ENCODE results near the gene ISOC2. TPM values are rescaled to one million over a fixed set of nuclear protein-coding genes. Genes with fewer than 3 reads are reported as not detected.

Gene ISOC2
- polyA plus RNA-seq, 3 donors, result 14.8 to 20.2 (median 14.9) TPM

GRCh38 chr19:55473225-55474012 lies 12.0 kb upstream of the ISOC2 start:
- intact Hi-C loops (cut with micrococcal nuclease), result no loop called here
- peaks cover 9% of the 10 kb centered on the region for H4K20me1 ChIP-seq (ENCODE audit: insufficient read depth, low read length)
- H3K4me3 Mint-ChIP-seq, result peak overlapping the region in 1 of 2 donors; percentile 24
- TF ChIP-seq CTCF (IDR thresholded peaks at IDR 0.05), result no peak
- no peaks in the 10 kb centered on the region for H3K36me3 ChIP-seq (replicated peaks in 1 of 2; ENCODE audit: control insufficient read depth in 1 of 2, insufficient read depth in 2 of 2, low read length in 2 of 2)
- no peak for DNase-seq
- H3K4me1 Mint-ChIP-seq, result peaks cover 23% of the 10 kb centered on the region
- H3K36me3 Mint-ChIP-seq, result no peaks in the 10 kb centered on the region
- H3K9me3 Mint-ChIP-seq, result peaks cover 0 to 3% (median 0%) of the 10 kb centered on the region in 7 donors
- 89% methylated on average over 9 of the region's 16 CpGs for WGBS (ENCODE audit: insufficient coverage)
- H3K4me3 ChIP-seq (replicated peaks in 1 of 3; ENCODE audit: low read depth in 2 of 3, low read length in 3 of 3), result no peak overlapping the region
- no peak overlapping the region for H3K27ac ChIP-seq (ENCODE audit: low read depth in 1 of 2, low read length in 2 of 2)
- H3K27me3 Mint-ChIP-seq (ENCODE audit: low read depth in 3 of 3), result peaks cover 0 to 6% (median 2%) of the 10 kb centered on the region in 3 donors
- peak overlapping the region in 2 of 7 donors; percentile 16 to 27 for H3K27ac Mint-ChIP-seq
- peaks cover 16 to 21% of the 10 kb centered on the region in 2 donors for H3K4me1 ChIP-seq (ENCODE audit: control insufficient read depth in 1 of 2, insufficient read depth in 2 of 2, low read length in 2 of 2)
- H3K9ac ChIP-seq (ENCODE audit: insufficient read depth, low read length, poor library complexity, severe bottlenecking), result no peak overlapping the region
- no peak overlapping the region for H3K4me2 ChIP-seq (replicated peaks; ENCODE audit: extremely low read depth, low read length, poor library complexity, severe bottlenecking)
- H2AFZ ChIP-seq (ENCODE audit: insufficient read depth, low read depth, low read length, poor library complexity, severe bottlenecking), result no peak overlapping the region
- H3K79me2 ChIP-seq (ENCODE audit: insufficient read depth, low read length), result peaks cover 15% of the 10 kb centered on the region
- no peaks in the 10 kb centered on the region for H3K9me3 ChIP-seq (replicated peaks in 1 of 2; ENCODE audit: control insufficient read depth in 1 of 2, insufficient read depth in 1 of 2, low read length in 2 of 2)
- no peaks in the 10 kb centered on the region for H3K27me3 ChIP-seq (ENCODE audit: control insufficient read depth in 2 of 2, insufficient read depth in 2 of 2, low read length in 2 of 2)

- Histone ChIP-seq H4K20me1 (ENCODE audit: insufficient read depth, low read length) (no peaks in the 10 kb centered on the region), H3K36me3 (replicated peaks in 1 of 2; ENCODE audit: control insufficient read depth in 1 of 2, insufficient read depth in 2 of 2, low read length in 2 of 2) (no peaks in the 10 kb centered on the region), H2AFZ (ENCODE audit: insufficient read depth, low read depth, low read length, poor library complexity, severe bottlenecking) (no peak overlapping the region), H3K9ac (ENCODE audit: insufficient read depth, low read length, poor library complexity, severe bottlenecking) (no peak overlapping the region), H3K9me3 (replicated peaks in 1 of 2; ENCODE audit: control insufficient read depth in 1 of 2, insufficient read depth in 1 of 2, low read length in 2 of 2) (no peaks in the 10 kb centered on the region), H3K4me3 (replicated peaks in 1 of 3; ENCODE audit: low read depth in 2 of 3, low read length in 3 of 3) (no peak overlapping the region), H3K4me1 (ENCODE audit: control insufficient read depth in 1 of 2, insufficient read depth in 2 of 2, low read length in 2 of 2) (peaks cover 10 to 13% of the 10 kb centered on the region in 2 donors), H3K27ac (ENCODE audit: low read depth in 1 of 2, low read length in 2 of 2) (no peak overlapping the region), H3K27me3 (ENCODE audit: control insufficient read depth in 2 of 2, insufficient read depth in 2 of 2, low read length in 2 of 2) (no peaks in the 10 kb centered on the region), H3K79me2 (ENCODE audit: insufficient read depth, low read length) (peaks cover 5% of the 10 kb centered on the region), H3K4me2 (replicated peaks; ENCODE audit: extremely low read depth, low read length, poor library complexity, severe bottlenecking) (no peak overlapping the region)
- no peak overlapping the region for H3K27ac Mint-ChIP-seq
- intact Hi-C loops (cut with micrococcal nuclease), result no loop called here
- TF ChIP-seq CTCF (IDR thresholded peaks at IDR 0.05), result no peak
- H3K27me3 Mint-ChIP-seq (ENCODE audit: low read depth in 3 of 3), result peaks cover 3 to 7% (median 4%) of the 10 kb centered on the region in 3 donors
- WGBS (ENCODE audit: insufficient coverage), result 96% methylated on average over 6 of the region's 8 CpGs
- peaks cover 16% of the 10 kb centered on the region for H3K4me1 Mint-ChIP-seq
- no peak overlapping the region for H3K4me3 Mint-ChIP-seq
- peaks cover 0 to 3% (median 0%) of the 10 kb centered on the region in 7 donors for H3K9me3 Mint-ChIP-seq
- no peak for DNase-seq
- no peaks in the 10 kb centered on the region for H3K36me3 Mint-ChIP-seq
Observed at GRCh38 chr19:55472463-55472862, 11.0 kb upstream of the ISOC2 start.
